ENCODE measurements around the gene DYNC1H1. TPM values are rescaled to one million over a fixed set of nuclear protein-coding genes. Genes with fewer than 3 reads are reported as not detected.
"Not testable (repeated sequence)": the region's sequence is repeated elsewhere in the genome, so short reads cannot be mapped to it uniquely, and the experiment has no call there.

The DYNC1H1 gene
- total RNA-seq, 1 donor from 2014 or later: 432 TPM

DNA sequence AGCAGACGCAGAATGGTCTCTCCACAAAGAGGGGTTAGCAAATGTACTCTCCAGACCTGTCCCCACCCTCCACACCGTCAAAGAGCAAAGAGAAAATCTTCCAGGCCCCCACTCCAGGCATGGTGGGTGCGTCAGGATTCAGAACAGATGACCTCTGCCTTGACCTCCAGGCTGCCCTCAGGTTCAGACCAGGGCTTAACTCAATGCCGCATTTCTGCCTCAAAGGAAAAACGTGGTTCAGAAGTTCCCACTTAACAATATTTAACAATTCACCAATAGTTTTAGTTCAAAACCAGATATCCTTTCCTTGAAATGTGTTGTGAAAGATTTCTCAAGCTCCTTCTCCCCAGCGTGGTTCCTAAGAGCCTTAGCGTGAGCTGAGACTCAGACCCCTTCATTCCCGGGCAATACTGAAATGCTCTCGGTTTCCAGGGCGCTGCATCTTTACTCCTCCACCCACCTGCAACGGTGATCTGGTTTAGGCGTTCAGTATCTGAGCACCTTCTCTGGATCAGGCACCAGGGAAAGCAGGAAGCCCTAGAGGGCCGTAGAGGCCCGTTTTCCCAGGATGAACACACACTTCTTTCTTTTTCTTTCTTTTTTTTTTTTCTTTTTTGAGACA, 99.5 kb downstream of the DYNC1H1 start:
- no peak for ATAC-seq
- intact Hi-C loops (cut with DNase I): no loop called here
- H3K4me1 ChIP-seq: peaks cover 13% of the 10 kb centered on the region
- peak; percentile 4 for DNase-seq
- H3K9me3 ChIP-seq: no peaks in the 10 kb centered on the region
- H3K4me3 ChIP-seq: no peak overlapping the region
- no peak overlapping the region for H3K27ac ChIP-seq
- H3K27me3 ChIP-seq: no peaks in the 10 kb centered on the region
- TF ChIP-seq, protein P1, sequence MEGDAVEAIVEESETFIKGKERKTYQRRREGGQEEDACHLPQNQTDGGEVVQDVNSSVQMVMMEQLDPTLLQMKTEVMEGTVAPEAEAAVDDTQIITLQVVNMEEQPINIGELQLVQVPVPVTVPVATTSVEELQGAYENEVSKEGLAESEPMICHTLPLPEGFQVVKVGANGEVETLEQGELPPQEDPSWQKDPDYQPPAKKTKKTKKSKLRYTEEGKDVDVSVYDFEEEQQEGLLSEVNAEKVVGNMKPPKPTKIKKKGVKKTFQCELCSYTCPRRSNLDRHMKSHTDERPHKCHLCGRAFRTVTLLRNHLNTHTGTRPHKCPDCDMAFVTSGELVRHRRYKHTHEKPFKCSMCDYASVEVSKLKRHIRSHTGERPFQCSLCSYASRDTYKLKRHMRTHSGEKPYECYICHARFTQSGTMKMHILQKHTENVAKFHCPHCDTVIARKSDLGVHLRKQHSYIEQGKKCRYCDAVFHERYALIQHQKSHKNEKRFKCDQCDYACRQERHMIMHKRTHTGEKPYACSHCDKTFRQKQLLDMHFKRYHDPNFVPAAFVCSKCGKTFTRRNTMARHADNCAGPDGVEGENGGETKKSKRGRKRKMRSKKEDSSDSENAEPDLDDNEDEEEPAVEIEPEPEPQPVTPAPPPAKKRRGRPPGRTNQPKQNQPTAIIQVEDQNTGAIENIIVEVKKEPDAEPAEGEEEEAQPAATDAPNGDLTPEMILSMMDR (IDR thresholded peaks at IDR 0.05): no peak
- H3K36me3 ChIP-seq: no peaks in the 10 kb centered on the region

DNA sequence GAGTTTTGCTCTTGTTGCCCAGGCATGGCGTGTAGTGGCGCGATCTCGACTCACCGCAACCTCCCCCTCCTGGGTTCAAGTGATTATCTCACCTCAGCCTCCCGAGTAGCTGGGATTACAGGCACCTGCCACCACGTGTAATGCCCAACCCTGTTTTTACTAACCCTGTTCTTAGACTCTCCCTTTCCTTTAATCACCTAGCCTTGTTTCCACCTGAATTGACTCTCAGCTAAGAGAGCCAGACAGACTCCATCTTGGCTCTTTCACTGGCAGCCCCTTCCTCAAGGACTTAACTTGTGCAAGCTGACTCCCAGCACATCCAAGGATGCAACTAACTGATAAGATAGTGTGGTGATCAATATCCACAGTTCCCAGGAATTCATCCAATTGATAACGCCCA, 100.2 kb downstream of the DYNC1H1 start:
- intact Hi-C loops (cut with DNase I); H3K27ac ChIP-seq: not testable (repeated sequence)

DNA sequence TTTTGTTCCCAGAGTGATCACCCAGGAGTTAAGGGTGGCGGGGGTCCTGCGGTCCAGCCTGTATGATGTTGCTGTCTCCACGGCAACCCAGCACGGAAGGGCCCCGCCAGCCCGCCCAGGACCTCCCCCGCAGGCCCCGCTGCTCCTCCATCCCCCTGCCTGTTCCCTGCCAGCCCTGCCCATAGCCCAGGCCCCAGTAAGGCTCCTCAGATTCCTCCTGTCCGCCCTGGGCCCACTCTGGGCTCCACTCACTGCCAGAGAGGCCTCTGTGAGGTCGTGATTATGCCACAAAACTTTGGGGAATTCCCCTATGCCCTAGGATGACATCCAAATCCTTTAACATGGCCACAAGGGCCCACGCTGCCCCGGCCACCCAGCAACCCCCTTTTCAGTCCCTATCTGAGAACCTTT, 101.7 kb downstream of the DYNC1H1 start:
- Histone ChIP-seq H3K4me1 (peaks cover 13% of the 10 kb centered on the region), H3K27ac (no peak overlapping the region), H3K36me3 (no peaks in the 10 kb centered on the region), H3K27me3 (no peaks in the 10 kb centered on the region), H3K9me3 (no peaks in the 10 kb centered on the region), H3K4me3 (no peak overlapping the region)
- intact Hi-C loops (cut with DNase I): no loop called here
- ATAC-seq: no peak
- TF ChIP-seq, protein P1 (IDR thresholded peaks at IDR 0.05): no peak
- peak; percentile 54 for DNase-seq

More for the DNA sequence above, 100.2 kb downstream of the DYNC1H1 start:
- not testable (repeated sequence) for H3K27me3 ChIP-seq, H3K9me3 ChIP-seq, H3K4me3 ChIP-seq, H3K36me3 ChIP-seq, ATAC-seq
- H3K4me1 ChIP-seq: peaks cover 13% of the 10 kb centered on the region
- DNase-seq: peak; percentile 20

DNA sequence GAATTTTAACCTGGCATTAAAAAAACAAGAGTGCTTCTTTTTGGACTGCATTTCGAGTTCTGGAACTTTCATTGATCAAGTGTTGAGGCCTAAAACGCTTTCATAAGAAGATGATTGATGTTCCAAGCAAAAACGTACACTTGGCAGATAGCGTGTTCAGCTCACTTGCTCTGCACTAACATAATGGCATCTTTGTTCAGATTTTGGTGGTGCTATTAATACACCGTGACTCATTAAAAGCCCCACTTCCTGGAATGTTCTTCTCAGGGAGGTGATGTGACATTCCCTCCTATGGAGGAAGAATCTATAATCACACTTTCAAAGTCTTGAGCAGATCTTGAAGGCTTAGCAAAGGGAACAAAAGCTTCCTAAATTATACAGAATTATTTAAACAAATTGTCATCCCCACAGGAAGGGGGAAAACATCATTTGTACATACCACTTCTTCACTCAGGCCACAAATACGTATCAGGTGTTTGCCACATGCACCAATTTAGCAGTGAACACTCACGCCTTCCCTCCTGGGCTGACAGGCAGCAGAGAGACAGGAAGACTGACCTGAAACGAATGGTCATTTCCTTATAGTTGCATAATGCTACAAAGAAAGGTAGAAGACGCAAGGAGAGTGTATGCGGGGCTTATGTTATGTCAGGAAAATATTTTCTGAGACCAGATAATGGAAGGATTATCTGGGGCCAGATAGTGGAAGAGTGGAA, 107.1 kb downstream of the DYNC1H1 start:
- intact Hi-C loops (cut with DNase I): no loop called here
- TF ChIP-seq, protein P1 (IDR thresholded peaks at IDR 0.05): no peak
- no peaks in the 10 kb centered on the region for H3K27me3 ChIP-seq
- H3K4me1 ChIP-seq: no peaks in the 10 kb centered on the region
- no peaks in the 10 kb centered on the region for H3K9me3 ChIP-seq
- no peak overlapping the region for H3K27ac ChIP-seq
- no peak overlapping the region for H3K4me3 ChIP-seq
- H3K36me3 ChIP-seq: no peaks in the 10 kb centered on the region
- no peak for ATAC-seq
- DNase-seq: no peak

DNA sequence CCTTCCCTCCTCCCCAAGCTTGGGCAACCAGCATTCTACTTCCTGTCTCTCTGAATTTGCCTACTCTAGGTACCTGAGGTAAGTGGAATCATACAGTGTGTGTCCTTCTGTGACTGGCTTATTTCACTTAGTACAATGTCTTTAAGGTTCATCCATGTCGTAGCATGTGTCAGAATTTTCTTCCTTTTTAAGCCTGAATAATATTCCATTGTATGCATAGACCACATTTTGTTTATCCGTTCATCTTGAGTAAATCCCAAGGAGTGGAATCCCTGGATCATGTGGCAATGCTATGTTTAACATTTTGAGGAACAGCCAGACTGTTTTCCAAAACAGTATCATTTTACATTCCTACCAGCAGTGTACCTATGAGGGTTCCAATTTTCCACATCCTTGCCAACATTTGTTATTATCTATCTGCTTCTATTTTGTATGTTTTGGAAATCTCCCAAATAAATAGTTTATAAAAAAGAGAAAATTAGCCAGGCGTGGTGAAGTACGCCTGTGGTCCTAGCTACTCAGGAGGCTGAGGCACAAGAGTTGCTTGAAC, 110.1 kb downstream of the DYNC1H1 start:
- Histone ChIP-seq H3K27ac (no peak overlapping the region), H3K4me1 (no peaks in the 10 kb centered on the region), H3K36me3 (peaks cover 13% of the 10 kb centered on the region), H3K27me3 (no peaks in the 10 kb centered on the region), H3K4me3 (no peak overlapping the region), H3K9me3 (no peaks in the 10 kb centered on the region)
- no peak for ATAC-seq
- TF ChIP-seq, protein P1 (IDR thresholded peaks at IDR 0.05): no peak
- DNase-seq: no peak
- intact Hi-C loops (cut with DNase I): no loop called here

DNA sequence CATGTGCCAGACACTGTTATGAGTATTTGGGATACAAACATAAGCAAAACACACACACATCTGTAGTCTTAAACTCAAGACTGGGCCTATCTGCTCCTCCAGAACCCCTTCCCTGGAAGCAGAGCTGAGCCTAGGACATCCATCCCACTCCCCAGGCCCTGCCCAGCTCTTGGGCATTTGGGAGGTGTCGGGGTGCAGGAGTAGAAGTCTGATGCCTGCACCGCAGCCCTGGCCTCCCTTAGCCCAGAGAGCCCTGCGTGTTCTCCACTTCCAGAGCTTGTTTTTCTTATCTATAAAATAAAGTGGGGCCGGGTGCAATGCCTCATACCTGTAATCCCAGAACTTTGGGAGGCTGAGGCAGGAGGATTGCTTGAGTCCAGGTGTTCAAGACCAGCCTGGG, 110.8 kb downstream of the DYNC1H1 start:
- no peaks in the 10 kb centered on the region for H3K27me3 ChIP-seq
- intact Hi-C loops (cut with DNase I): no loop called here
- no peaks in the 10 kb centered on the region for H3K4me1 ChIP-seq
- peaks cover 20% of the 10 kb centered on the region for H3K36me3 ChIP-seq
- H3K27ac ChIP-seq: no peak overlapping the region
- no peak overlapping the region for H3K4me3 ChIP-seq
- ATAC-seq (no peak), DNase-seq (no peak)
- H3K9me3 ChIP-seq: no peaks in the 10 kb centered on the region
- TF ChIP-seq, protein P1 (IDR thresholded peaks at IDR 0.05): no peak

All from upper lobe of right lung (tissue), 1 donor.